Colon (tissue), 2 donors: Measurements from ENCODE around the gene INTS1.
"Not testable (repeated sequence)": the region's sequence is repeated elsewhere in the genome, so short reads cannot be mapped to it uniquely, and the experiment has no call there.

Source experiments
- FAIRE-seq: peaks from 2 replicates; lab custom pipeline; 2012; peaks lifted over from hg19 to GRCh38; lab: Jason Lieb, UNC
- donor health status: control.
- donor health status: control.

Gene INTS1

DNA sequence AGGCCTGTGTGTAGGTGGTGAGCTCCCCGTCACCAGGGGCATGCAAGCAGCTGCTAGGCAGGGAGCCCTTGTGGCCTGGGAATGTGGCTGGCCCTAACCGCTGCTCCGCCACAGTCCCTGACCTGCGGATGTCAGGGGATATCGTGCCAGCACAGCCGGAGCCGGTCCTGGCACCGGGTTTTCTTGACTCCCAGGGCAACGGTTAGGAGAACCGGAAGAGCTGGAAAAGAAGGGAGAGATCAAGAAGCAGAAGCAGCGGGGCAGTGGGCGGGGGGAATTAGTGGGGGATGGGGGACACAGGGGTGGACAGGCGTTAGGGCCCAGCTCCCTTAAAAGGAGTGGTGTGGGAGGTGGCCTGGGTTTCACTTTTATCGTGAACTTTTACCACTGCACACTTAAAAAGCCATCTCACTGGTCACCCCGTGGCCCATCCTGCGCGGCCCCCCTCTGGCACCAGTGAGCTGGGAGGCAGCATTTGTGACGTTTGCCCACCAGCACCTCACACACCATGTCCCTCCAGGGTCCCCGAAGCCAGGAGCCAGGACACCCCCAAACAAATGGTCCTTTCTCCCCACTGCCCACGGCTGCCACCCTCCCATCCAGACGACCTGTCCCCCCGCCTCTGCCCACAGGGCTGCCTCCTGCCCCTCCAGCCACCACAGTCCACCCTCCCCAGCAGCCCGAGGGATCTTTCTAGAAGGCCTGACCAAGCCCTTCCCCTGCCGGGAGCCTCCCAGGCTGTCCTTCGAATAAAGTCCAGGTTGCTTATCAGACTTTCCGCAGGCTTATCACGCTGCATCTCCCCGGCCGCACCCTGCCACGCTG, 43.2 kb downstream of the INTS1 start:
- FAIRE-seq, result no peak

DNA sequence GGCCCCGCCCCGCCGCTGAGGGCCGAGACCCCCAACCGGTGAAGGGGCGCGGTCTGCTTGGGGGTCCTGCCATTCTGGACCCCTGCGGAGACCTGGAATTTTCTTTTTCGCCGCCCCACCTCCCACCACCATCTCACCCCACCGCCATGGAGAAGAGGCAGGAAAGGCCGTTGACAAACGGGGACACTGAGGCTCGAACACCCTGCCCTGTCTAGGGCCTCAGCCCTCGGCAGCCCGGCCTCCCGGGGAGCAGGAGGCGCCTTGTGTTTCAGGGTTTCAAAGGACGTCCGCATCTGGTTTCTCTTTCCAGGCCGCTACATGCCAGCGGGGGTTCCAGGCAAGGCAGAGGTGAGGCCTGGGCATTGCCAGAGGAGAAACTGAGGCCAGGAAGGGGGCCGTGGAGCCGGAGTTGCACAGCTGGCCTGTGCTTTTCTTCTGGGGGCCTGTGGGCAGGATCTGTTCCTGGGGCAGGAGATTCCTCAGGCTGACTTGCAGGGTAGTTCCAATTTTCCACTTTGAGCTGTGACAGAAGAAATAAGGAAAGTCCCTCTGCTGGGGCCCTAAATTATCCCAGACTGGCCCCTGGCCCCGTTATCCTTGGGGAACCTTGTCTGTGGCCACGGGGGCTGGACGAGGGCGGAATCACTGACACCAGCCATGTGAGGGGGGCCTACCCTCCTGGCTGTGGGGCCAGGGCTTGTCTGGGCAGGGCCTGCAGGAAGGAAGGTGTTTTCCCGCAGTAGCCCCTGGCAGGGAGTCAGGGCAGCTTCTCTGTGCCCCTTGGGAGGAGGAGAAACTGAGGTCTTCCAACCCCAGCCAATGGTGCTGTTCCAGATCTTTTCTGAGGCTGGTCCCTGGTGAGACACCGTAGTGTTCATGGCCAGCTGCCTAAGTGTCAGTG, 44.0 kb downstream of the INTS1 start:
- no peak for FAIRE-seq

- no peak for FAIRE-seq
Observed at GRCh38 chr7:1459512-1459892, 44.7 kb downstream of the INTS1 start.

GRCh38 chr7:1458683-1459511, 45.3 kb downstream of the INTS1 start, which contains the start of gene MICALL2:
Gene MICALL2 (minus strand): TSS chr7:1459470. CDS start chr7:1459326, 144 bp downstream.
- no peak for FAIRE-seq

DNA sequence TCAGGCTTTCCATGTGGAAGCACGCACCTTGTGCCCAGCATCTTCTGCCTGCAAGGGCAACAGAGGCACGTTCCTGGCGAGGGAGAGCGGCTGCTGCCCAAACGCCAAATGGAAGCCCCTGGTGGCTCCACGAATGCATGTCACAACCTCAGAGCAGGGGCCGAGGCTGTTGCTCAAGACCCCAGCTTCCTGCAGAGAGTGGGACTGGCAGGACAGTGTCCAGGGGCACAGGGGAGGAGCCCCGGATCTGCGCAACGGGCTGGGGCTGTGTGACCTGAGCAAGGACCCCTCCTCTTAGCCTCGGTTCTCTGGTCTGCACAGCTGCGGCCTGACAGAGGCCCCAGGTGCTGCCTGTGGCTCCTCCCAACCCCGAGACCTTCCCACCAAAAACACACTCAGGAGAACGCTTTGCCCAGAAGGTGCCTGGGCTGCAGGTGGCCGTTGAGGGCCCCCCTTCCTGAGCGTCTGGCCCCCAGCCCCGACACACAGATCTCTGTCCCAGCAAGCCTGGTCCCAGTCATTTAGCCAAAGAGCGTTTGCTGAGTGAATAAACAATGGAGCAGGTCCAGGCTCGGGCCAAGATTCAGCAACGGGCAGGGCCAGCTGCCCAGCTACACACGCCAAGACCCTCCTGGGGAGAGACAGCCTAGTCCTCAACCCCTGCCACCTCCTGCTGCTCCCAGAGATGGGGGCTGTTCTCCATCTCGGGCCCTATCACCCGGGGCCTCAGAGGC, 46.1 kb downstream of the INTS1 start:
- FAIRE-seq, result no peak

GRCh38 chr7:1457059-1457948, 46.9 kb downstream of the INTS1 start:
- no peak for FAIRE-seq

- no peak for FAIRE-seq
Observed at GRCh38 chr7:1455955-1456354, 48.2 kb downstream of the INTS1 start.

DNA sequence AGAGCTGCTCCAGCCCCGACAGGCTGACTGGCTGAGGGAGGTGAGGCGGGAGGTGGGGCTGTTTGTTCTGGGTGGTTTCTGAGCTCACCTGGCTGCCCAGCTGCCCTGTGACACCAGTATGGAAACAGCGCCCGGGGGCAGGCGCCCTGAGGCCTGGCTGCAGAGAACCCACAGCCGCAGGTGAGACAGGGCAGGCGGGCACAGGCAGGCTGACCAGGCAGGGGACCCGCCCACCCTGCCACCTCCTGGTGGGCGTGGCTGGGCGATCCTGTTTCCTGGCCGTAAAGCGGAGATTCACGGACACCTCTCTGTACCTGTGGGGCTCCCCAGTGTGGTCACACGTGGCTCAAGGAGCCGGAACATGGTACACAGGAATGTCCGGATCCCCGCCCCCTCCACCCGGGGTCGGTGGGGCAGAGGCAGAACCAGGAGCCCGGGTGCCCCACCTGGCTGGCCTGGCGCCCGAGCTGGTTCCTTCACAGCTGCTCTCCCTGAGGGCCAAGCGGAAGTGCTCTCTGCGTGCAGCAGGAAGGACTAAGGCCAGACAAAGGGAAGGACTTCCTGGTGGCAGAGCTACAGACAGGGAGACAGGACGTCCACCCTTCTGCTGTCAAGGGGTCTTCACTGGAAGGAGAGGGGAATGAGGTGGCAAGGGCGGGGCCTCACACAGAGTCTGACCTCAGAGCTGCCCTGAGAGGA, 48.8 kb downstream of the INTS1 start:
- FAIRE-seq, result no peak

GRCh38 chr7:1454542-1454941, 49.6 kb downstream of the INTS1 start:
- FAIRE-seq, result no peak

- FAIRE-seq, result no peak
Observed at GRCh38 chr7:1452205-1452604, 52.0 kb downstream of the INTS1 start.

DNA sequence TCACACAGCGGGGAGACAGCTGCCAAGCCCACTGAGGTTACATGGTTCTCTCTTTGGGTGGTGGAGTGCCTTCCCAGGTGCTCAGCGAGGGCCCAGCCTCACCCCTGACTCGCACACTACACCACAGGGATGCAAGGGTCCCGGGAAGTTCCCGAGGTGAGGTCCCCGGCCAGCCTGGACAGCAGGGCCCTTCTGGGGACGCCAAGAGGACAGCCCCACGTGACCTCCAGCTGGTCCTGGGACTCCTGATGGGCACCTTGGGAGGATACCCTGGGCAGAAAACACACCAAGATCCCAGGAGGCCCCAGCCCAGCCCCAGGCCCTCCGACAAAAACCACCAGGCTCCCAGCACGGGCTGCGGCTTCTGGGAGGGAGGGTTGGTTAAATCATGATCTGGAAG, 53.2 kb downstream of the INTS1 start:
- FAIRE-seq, result no peak

- FAIRE-seq, result no peak
Observed at GRCh38 chr7:1450431-1450830, 53.8 kb downstream of the INTS1 start.

DNA sequence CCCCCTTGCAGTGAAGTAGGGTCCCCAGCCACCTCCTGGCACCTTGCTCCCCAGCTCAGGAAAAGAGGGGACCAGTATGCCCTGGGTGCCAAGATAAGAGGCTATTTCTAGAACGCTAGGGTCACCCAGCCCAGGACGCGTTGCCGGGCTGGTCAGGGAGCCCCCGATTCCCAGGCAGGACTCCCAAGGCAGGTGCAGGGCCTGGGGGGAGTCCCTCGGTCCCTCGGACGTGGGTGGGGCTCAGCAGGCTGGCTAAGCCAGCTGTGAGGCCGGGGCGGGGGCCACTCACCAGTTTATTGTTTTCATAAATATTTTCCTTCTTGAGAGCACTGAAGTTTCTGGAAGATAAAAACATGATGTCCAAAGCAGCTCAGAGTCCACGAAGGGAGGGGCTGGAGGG, 54.2 kb downstream of the INTS1 start:
- no peak for FAIRE-seq

GRCh38 chr7:1449501-1449900, 54.7 kb downstream of the INTS1 start:
- FAIRE-seq, result no peak

GRCh38 chr7:1448958-1449357, 55.2 kb downstream of the INTS1 start:
- FAIRE-seq, result no peak

- no peak for FAIRE-seq
Observed at GRCh38 chr7:1447551-1448244, 56.5 kb downstream of the INTS1 start.

- no peak for FAIRE-seq
Observed at GRCh38 chr7:1447112-1447511, 57.1 kb downstream of the INTS1 start.

DNA sequence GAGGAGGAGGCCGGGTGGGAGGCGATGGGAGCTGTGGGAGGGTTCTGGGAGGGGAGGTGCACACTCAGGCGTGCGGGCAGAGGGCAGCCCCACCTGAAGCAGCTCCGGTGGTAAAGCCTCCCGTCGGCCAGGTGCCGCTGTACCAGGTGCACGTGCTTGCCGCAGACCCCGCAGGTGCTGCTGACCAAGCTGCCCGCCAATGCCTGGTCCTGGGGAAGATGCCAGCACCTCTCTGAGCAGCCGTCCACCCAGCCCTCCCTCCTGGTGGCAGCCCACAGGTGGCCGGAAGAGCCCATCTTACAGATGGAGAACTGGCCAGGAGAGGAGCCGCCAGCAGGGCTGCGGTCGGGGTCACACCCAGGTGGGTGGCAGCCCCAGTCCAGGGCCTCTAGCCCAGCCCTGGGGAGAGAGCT, 57.6 kb downstream of the INTS1 start:
- FAIRE-seq, result no peak

GRCh38 chr7:1446026-1446425, 58.2 kb downstream of the INTS1 start:
- FAIRE-seq, result not testable (repeated sequence)
